PC-3 (cell line): Measurements from ENCODE around the gene CEP85L. TPM values are rescaled to one million over a fixed set of nuclear protein-coding genes. Genes with fewer than 3 reads are reported as not detected.

Experiments
- ATAC-seq: fragments of 200-7000 bp; cut with Tn5 transposase; 2 replicates; pipeline ENCODE4 v1.9.1; 2020; ENCODE audit warnings: mild to moderate bottlenecking, moderate library complexity
- BruUV-seq: library from RNA; stranded (reverse); fragments of 400-500 nt; replicated peaks from 2 replicates; lab custom pipeline; 2021; lab: Mats Ljungman, UMichigan
- CTCF ChIA-PET: fragments of 300-600 bp; sonication (Branson Sonifier 250); formaldehyde crosslinking; loops from one replicate; lab custom pipeline; 2022; ENCODE audit warnings: antibody characterized with exemption; lab: Charles Lee
- POLR2A ChIA-PET: fragments of 300-600 bp; sonication (Branson Sonifier 250); formaldehyde crosslinking; loops from one replicate; lab custom pipeline; 2022; ENCODE audit warnings: antibody characterized with exemption; ENCODE audit not compliant: unreplicated experiment; lab: Charles Lee
- DNase-seq: peaks from one replicate; pipeline ENCODE4 v3.0.0-alpha.2; 2015
- H2AFZ ChIP-seq: fragments of 300-600 bp; sonication (generic); 2 replicates; pipeline ENCODE4 v1.6.0; 2016; ENCODE audit warnings: antibody characterized with exemption, low read length
- H3F3A ChIP-seq: fragments of 300-600 bp; sonication (generic); one replicate; pipeline ENCODE4 v1.6.0; 2017; ENCODE audit warnings: antibody characterized with exemption, low read length, control low read depth, mild to moderate bottlenecking; ENCODE audit not compliant: unreplicated experiment
- H3K27ac ChIP-seq: fragments of 300-600 bp; sonication (generic); 2 replicates; pipeline ENCODE4 v1.5.1; 2016; ENCODE audit warnings: mild to moderate bottlenecking, low read length
- H3K27me3 ChIP-seq: fragments of 300-600 bp; sonication (generic); 2 replicates; pipeline ENCODE4 v1.6.1; 2016; ENCODE audit warnings: low read length, mixed read lengths
- H3K36me3 ChIP-seq: fragments of 300-600 bp; sonication (generic); 2 replicates; pipeline ENCODE4 v1.6.1; 2016; ENCODE audit warnings: low read depth, mixed run types, low read length, mixed read lengths
- H3K4me1 ChIP-seq: fragments of 300-600 bp; sonication (generic); 2 replicates; pipeline ENCODE4 v1.5.1; 2016; ENCODE audit warnings: low read length; ENCODE audit not compliant: insufficient read depth
- H3K4me2 ChIP-seq: fragments of 300-600 bp; sonication (generic); 2 replicates; pipeline ENCODE4 v1.6.0; 2016; ENCODE audit warnings: low read length
- H3K4me3 ChIP-seq: fragments of 300-600 bp; sonication (generic); 2 replicates; pipeline ENCODE4 v1.5.1; 2016; ENCODE audit warnings: mild to moderate bottlenecking, low read length, mixed read lengths
- H3K79me2 ChIP-seq: fragments of 300-600 bp; sonication (generic); 2 replicates; pipeline ENCODE4 v1.6.1; 2017; ENCODE audit warnings: low read length, mixed read lengths
- H3K9ac ChIP-seq: fragments of 300-600 bp; sonication (generic); 2 replicates; pipeline ENCODE4 v1.6.0; 2016; ENCODE audit warnings: mild to moderate bottlenecking, low read length
- H3K9me2 ChIP-seq: fragments of 300-600 bp; sonication (generic); replicated peaks from 2 replicates; pipeline ENCODE4 v1.6.1; 2016; ENCODE audit warnings: mixed run types, low read length, mixed read lengths
- H3K9me3 ChIP-seq: fragments of 300-600 bp; sonication (generic); 2 replicates; pipeline ENCODE4 v1.6.1; 2016; ENCODE audit warnings: low read length, mixed read lengths
- H4K20me1 ChIP-seq: fragments of 300-600 bp; sonication (generic); 2 replicates; pipeline ENCODE4 v1.6.1; 2016; ENCODE audit warnings: low read length, mixed read lengths
- CTCF ChIP-seq: fragments of 300-600 bp; sonication (generic); conservative IDR thresholded peaks from 2 replicates; pipeline ENCODE4 v1.5.1; 2017; ENCODE audit warnings: antibody characterized with exemption, low read depth, mild to moderate bottlenecking, low read length
- EZH2 ChIP-seq: fragments of 300-600 bp; sonication (generic); IDR thresholded peaks from one replicate; pipeline ENCODE4 v1.6.1; 2017; ENCODE audit warnings: antibody characterized with exemption, mild to moderate bottlenecking, low read length; ENCODE audit not compliant: unreplicated experiment
- EZH2phosphoT487 ChIP-seq: fragments of 300-600 bp; sonication (generic); IDR thresholded peaks from 2 replicates; pipeline ENCODE4 v1.6.1; 2018; ENCODE audit warnings: mild to moderate bottlenecking, antibody characterized with exemption, low read length, borderline replicate concordance
- intact Hi-C: fragments of 100-400 bp; cut with micrococcal nuclease; formaldehyde crosslinking; loops from 2 replicates; pipeline ENCODE4 v1.9.0; 2023
- total RNA-seq: library from RNA; depleted of rRNA; stranded (reverse); fragments of >200 nt; gene quantifications from 2 replicates; pipeline ENCODE4 v1.2.3, GENCODE V29; 2014

The CEP85L gene
- total RNA-seq, 1 experiment from 2014 or later, result 7.8 TPM

GRCh38 chr6:118668761-118669385 lies 17.5 kb upstream of the CEP85L start:
- H4K20me1 ChIP-seq, result no peaks in the 10 kb centered on the region
- ChIA-PET POLR2A (no interaction called here), CTCF (no interaction called here)
- peaks cover 13% of the 10 kb centered on the region; the same call in 1 of the 2 replicates for H3K4me1 ChIP-seq
- no peaks in the 10 kb centered on the region for H3K27me3 ChIP-seq
- no peak overlapping the region for H3K4me3 ChIP-seq
- DNase-seq (peak; percentile 17), ATAC-seq (peak; percentile 46)
- no peaks in the 10 kb centered on the region for H3K79me2 ChIP-seq
- H3K9ac ChIP-seq, result no peak overlapping the region
- no TSS peak for BruUV-seq
- H3K9me2 ChIP-seq, result no peaks in the 10 kb centered on the region
- no peak overlapping the region for H3K27ac ChIP-seq
- H3K4me2 ChIP-seq, result no peak overlapping the region
- no peaks in the 10 kb centered on the region for H3K36me3 ChIP-seq
- H3K9me3 ChIP-seq, result no peaks in the 10 kb centered on the region
- TF ChIP-seq CTCF (no peak), EZH2 (no peak), EZH2phosphoT487 (no peak)
- no peaks in the 10 kb centered on the region for H3F3A ChIP-seq
- intact Hi-C loops, result no loop called here
- no peak overlapping the region for H2AFZ ChIP-seq

- H3K4me1 ChIP-seq, result peaks cover 13% of the 10 kb centered on the region; the same call in 1 of the 2 replicates
- CTCF ChIA-PET, result no interaction called here
Observed at GRCh38 chr6:118667988-118668387, 16.6 kb upstream of the CEP85L start.

More at GRCh38 chr6:118667988-118668387, 16.6 kb upstream of the CEP85L start:
- Histone ChIP-seq H3K27ac (no peak overlapping the region), H3K79me2 (no peaks in the 10 kb centered on the region), H2AFZ (no peak overlapping the region), H3K4me3 (no peak overlapping the region), H3K36me3 (no peaks in the 10 kb centered on the region), H3K9me2 (no peaks in the 10 kb centered on the region), H3K4me2 (no peak overlapping the region), H4K20me1 (no peaks in the 10 kb centered on the region), H3K9ac (no peak overlapping the region), H3F3A (no peaks in the 10 kb centered on the region), H3K9me3 (no peaks in the 10 kb centered on the region), H3K27me3 (no peaks in the 10 kb centered on the region)
- intact Hi-C loops, result loop anchor here (1.0 kb wide), 1 partner anchor 36 kb away; no protein-coding TSS in a partner anchor
- TF ChIP-seq EZH2 (no peak), CTCF (no peak), EZH2phosphoT487 (no peak)
- no TSS peak for BruUV-seq
- ATAC-seq (no peak), DNase-seq (no peak)
- POLR2A ChIA-PET, result no interaction called here
